ENCODE data around the gene RB1. TPM values are rescaled to one million over a fixed set of nuclear protein-coding genes. Genes with fewer than 3 reads are reported as not detected.
A peak's percentile ranks its signal among the peaks of the same experiment; 100 is the strongest.

RB1 gene
- total RNA-seq = 10 to 100 TPM; 28.5 TPM

GRCh38 chr13:48303359-48304142 is at the start of gene RB1:
Gene RB1, plus strand, starts transcription at chr13:48303751. Its CDS starts 162 bp downstream, at chr13:48303913.
- H3K27ac ChIP-seq = peak within 1 kb of the TSS; percentile 100
- H3K36me3 ChIP-seq = no peaks in the 10 kb centered on the region
- peaks cover 5% of the 10 kb centered on the region for H3K4me1 ChIP-seq
- DNase-seq = peak; percentile 92
- H3K9me3 ChIP-seq = no peaks in the 10 kb centered on the region
- no peaks in the 10 kb centered on the region for H3K27me3 ChIP-seq
- peak within 1 kb of the TSS; percentile 92 to 96 for H3K9ac ChIP-seq (ENCODE audit: low read depth in 2 of 2, low read length in 2 of 2)
- peak within 1 kb of the TSS; percentile 86 for H3K4me3 ChIP-seq
- intact Hi-C loops (cut with DNase I) = loop anchor here (10.0 kb wide), 1 partner anchor 69 kb away; the partner anchor contains the start of gene ITM2B
- TF ChIP-seq CTCF (IDR thresholded peaks at IDR 0.05) = no peak

GRCh38 chr13:48253849-48254248 is 49.7 kb upstream of the RB1 start:
- no peak for TF ChIP-seq CTCF (IDR thresholded peaks at IDR 0.05)
- H3K36me3 ChIP-seq = peaks cover 6% of the 10 kb centered on the region
- H3K4me1 ChIP-seq = no peaks in the 10 kb centered on the region
- no peak overlapping the region for H3K27ac ChIP-seq
- no peaks in the 10 kb centered on the region for H3K27me3 ChIP-seq
- no peak overlapping the region for H3K4me3 ChIP-seq
- DNase-seq = no peak
- H3K9me3 ChIP-seq = no peaks in the 10 kb centered on the region
- H3K9ac ChIP-seq (ENCODE audit: low read depth in 2 of 2, low read length in 2 of 2) = no peak overlapping the region
- intact Hi-C loops (cut with DNase I) = no loop called here

GRCh38 chr13:48255090-48255489 is 48.5 kb upstream of the RB1 start:
- H3K9me3 ChIP-seq = no peaks in the 10 kb centered on the region
- H3K27ac ChIP-seq = no peak overlapping the region
- no peak for TF ChIP-seq CTCF (IDR thresholded peaks at IDR 0.05)
- no peaks in the 10 kb centered on the region for H3K27me3 ChIP-seq
- H3K36me3 ChIP-seq = peaks cover 6% of the 10 kb centered on the region
- H3K4me1 ChIP-seq = no peaks in the 10 kb centered on the region
- DNase-seq = no peak
- H3K4me3 ChIP-seq = no peak overlapping the region
- intact Hi-C loops (cut with DNase I) = no loop called here
- H3K9ac ChIP-seq (ENCODE audit: low read depth in 2 of 2, low read length in 2 of 2) = no peak overlapping the region

GRCh38 chr13:48255954-48256353 is 47.6 kb upstream of the RB1 start:
- no peaks in the 10 kb centered on the region for H3K4me1 ChIP-seq
- H3K27ac ChIP-seq = no peak overlapping the region
- H3K9me3 ChIP-seq = no peaks in the 10 kb centered on the region
- no peak overlapping the region for H3K9ac ChIP-seq (ENCODE audit: low read depth in 2 of 2, low read length in 2 of 2)
- no peak for TF ChIP-seq CTCF (IDR thresholded peaks at IDR 0.05)
- no peak overlapping the region for H3K4me3 ChIP-seq
- no peak for DNase-seq
- peaks cover 6% of the 10 kb centered on the region for H3K36me3 ChIP-seq
- H3K27me3 ChIP-seq = no peaks in the 10 kb centered on the region
- intact Hi-C loops (cut with DNase I) = no loop called here

- no peaks in the 10 kb centered on the region for H3K27me3 ChIP-seq
- H3K4me1 ChIP-seq = no peaks in the 10 kb centered on the region
- H3K36me3 ChIP-seq = peaks cover 6% of the 10 kb centered on the region
- H3K4me3 ChIP-seq = no peak overlapping the region
- H3K9me3 ChIP-seq = no peaks in the 10 kb centered on the region
- no peak overlapping the region for H3K27ac ChIP-seq
- H3K9ac ChIP-seq (ENCODE audit: low read depth in 2 of 2, low read length in 2 of 2) = no peak overlapping the region
- intact Hi-C loops (cut with DNase I) = no loop called here
- TF ChIP-seq CTCF (IDR thresholded peaks at IDR 0.05) = no peak
- no peak for DNase-seq
Measured at GRCh38 chr13:48258002-48258401, 45.5 kb upstream of the RB1 start.

Measured in colonic mucosa (tissue), 4 donors.